Ovary (tissue), 9 donors: ENCODE results near the gene TRPC6. TPM values are rescaled to one million over a fixed set of nuclear protein-coding genes. Genes with fewer than 3 reads are reported as not detected.

ENCODE experiments used
- DNase-seq, 5 donors: peaks; one replicate each; pipeline ENCODE4 v3.0.0-alpha.2; 2019 to 2020
- H3K27ac ChIP-seq, 2 donors: fragments of 200-600 bp; one replicate each; pipeline versions ENCODE4 v1.5.1 to v1.8.0; 2019 to 2022
- H3K27me3 ChIP-seq: fragments of 200-600 bp; one replicate; pipeline ENCODE4 v1.8.0; 2022
- H3K36me3 ChIP-seq: fragments of 200-600 bp; sonication (generic); one replicate; pipeline ENCODE4 v1.5.1; 2019
- H3K4me1 ChIP-seq: one replicate; pipeline ENCODE4 v1.8.1; 2013; ENCODE audit warnings: mild to moderate bottlenecking, moderate library complexity; ENCODE audit not compliant: insufficient read depth
- H3K4me3 ChIP-seq: fragments of 200-600 bp; sonication (generic); one replicate; pipeline ENCODE4 v1.5.1; 2017
- H3K9me3 ChIP-seq, 2 donors: fragments of 200-600 bp in 1 of 2; sonication (generic) in 1 of 2; one replicate each; pipeline versions ENCODE4 v1.5.1 to v1.8.1; 2013 to 2019; ENCODE audit warnings: mild to moderate bottlenecking in 1 of 2, moderate library complexity in 1 of 2
- CTCF ChIP-seq, 3 donors: fragments of 450-650 bp in 2 of 3; fragments of 200-600 bp in 1 of 3; IDR thresholded peaks; one replicate each; pipeline versions ENCODE4 v1.5.1 to v1.8.0; 2016 to 2022; ENCODE audit warnings: antibody characterized with exemption in 3 of 3, mild to moderate bottlenecking in 1 of 3
- EP300 ChIP-seq: sonication (generic); formaldehyde crosslinking; IDR thresholded peaks from one replicate; pipeline ENCODE4 v1.6.1; 2017; ENCODE audit warnings: antibody characterized with exemption
- POLR2A ChIP-seq: fragments of 450-650 bp; IDR thresholded peaks from one replicate; pipeline ENCODE4 v1.6.1; 2017; ENCODE audit warnings: antibody characterized with exemption, mild to moderate bottlenecking, moderate library complexity
- WGBS, 3 donors: extraction: QIAGEN DNeasy Blood & Tissue Kit in 1 of 3; methylation state at CpG; one replicate each; pipeline versions ENCODE4 v1.1.5 to v1.1.7; 2013 to 2017; 5-methylcytosine and 5-hydroxymethylcytosine counted together
- intact Hi-C, 4 donors: fragments of 100-400 bp; cut with DNase I; formaldehyde crosslinking; loops; one replicate each; pipeline versions ENCODE4 v1.11.0 to v1.15.1; 2022 to 2023
- polyA plus RNA-seq, 2 donors: library from polyadenylated mRNA; stranded (reverse); fragments of 200-250 nt in 1 of 2; fragments of 350-450 nt in 1 of 2; fragmentation: Illumina TruSeq in 1 of 2; extraction: RNeasy Lipid Tissue Mini Kit (QIAGEN cat#74804) in 1 of 2; gene quantifications; one replicate each; pipeline ENCODE4 v1.2.3, GENCODE V29; 2013 to 2014
- total RNA-seq, 7 donors: library from RNA; depleted of rRNA in 2 of 7; stranded (reverse); fragments of >200 nt in 2 of 7; fragmentation: NEBNext Ultra II Directional in 3 of 7; extraction: Animal tissue kit (Norgen Biotek cat#: 25700) in 3 of 7; gene quantifications; one replicate each; pipeline versions ENCODE4 v1.1.0 to v1.2.4, GENCODE V29; 2016 to 2023
- donor health status: DM: no; HTN: no; CAD: no; lungs with moderate emphysema.
- donor health status: DM: no; HTN: no; CAD: no.
- donor health status: Bipolar disorder and iron deficiency.
- donor health status: DM: yes; HTN: yes; CAD: no.
- donor health status: DM: no; HTN: no; CAD: no.
- donor health status: DM: yes; HTN: yes; CAD: no.

TRPC6 gene
- total and polyA plus RNA-seq, 9 donors: 0.71 to 10.3 (median 2.4) TPM

DNA sequence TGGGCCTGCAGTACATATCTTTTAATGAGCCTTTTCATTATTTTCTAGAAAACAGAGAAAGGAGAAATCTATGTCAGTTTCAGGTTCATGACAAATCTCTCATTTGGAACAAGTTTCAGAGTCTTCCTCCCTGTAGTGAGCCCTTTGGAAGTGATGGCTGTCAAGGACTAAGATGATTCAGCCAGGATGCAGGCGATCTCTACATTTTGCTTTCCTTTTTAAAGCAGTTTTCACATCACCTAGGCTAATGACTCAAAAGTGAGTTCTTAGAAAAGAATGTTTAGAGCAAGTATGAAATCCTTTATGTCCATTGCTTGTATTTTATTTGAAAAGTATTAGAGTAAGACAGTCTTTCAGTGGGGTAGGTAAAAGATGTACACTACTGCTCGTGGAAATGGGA lies 130.1 kb downstream of the TRPC6 start:
- 87 to 89% (median 88%) methylated on average over 2 of the region's 2 CpGs for WGBS, 3 donors
- H3K27ac ChIP-seq: no peak overlapping the region
- DNase-seq: no peak
- no peaks in the 10 kb centered on the region for H3K36me3 ChIP-seq
- no peaks in the 10 kb centered on the region for H3K4me1 ChIP-seq
- no peak overlapping the region for H3K4me3 ChIP-seq
- TF ChIP-seq EP300: no peak
- TF ChIP-seq CTCF (IDR thresholded peaks at IDR 0.05): no peak
- TF ChIP-seq POLR2A: no peak
- no peaks in the 10 kb centered on the region for H3K9me3 ChIP-seq
- H3K27me3 ChIP-seq: no peaks in the 10 kb centered on the region
- intact Hi-C loops: loop anchor here in 1 of 4 donors (10.0 kb wide), 1 partner anchor 391 kb away; no protein-coding TSS in a partner anchor

DNA sequence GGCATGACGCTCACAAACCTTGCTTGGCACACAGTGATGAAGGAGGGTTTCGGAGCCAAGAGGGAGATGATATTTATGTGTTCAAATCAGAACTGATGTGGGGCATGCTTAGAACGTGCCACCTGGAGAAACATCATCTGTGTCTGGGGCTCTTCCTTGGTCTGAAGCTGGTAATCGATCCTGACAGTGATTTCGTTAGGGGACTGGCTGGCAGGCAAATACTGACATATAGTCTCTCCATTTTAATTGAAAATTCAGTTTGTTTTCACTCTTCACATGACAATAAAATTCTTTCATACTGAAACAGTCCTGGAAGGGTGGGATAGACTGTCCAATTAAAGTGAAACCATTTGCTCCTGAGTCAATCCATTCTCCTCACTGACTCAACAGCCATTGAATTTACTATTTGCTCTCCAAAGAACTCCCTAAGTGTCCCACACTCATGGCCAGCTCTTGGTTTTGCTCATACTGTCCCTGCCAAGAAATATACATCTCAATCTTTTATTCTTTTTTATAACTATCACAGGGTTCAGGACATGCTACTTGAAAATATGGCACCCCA lies 134.8 kb downstream of the TRPC6 start:
- intact Hi-C loops: loop anchor here in 1 of 4 donors (10.0 kb wide), 1 partner anchor 474 kb away; no protein-coding TSS in a partner anchor
- TF ChIP-seq EP300 (no peak), POLR2A (no peak), CTCF (IDR thresholded peaks at IDR 0.05) (no peak)
- DNase-seq: no peak
- H3K9me3 ChIP-seq: no peaks in the 10 kb centered on the region
- H3K27ac ChIP-seq: no peak overlapping the region
- no peaks in the 10 kb centered on the region for H3K27me3 ChIP-seq
- no peaks in the 10 kb centered on the region for H3K36me3 ChIP-seq
- H3K4me1 ChIP-seq: peaks cover 7% of the 10 kb centered on the region
- WGBS, 3 donors: 72 to 81% (median 74%) methylated on average over 5 of the region's 5 CpGs
- H3K4me3 ChIP-seq: no peak overlapping the region

- DNase-seq: no peak
- Histone ChIP-seq H3K4me3 (no peak overlapping the region), H3K9me3 (no peaks in the 10 kb centered on the region), H3K36me3 (no peaks in the 10 kb centered on the region), H3K4me1 (peaks cover 14% of the 10 kb centered on the region), H3K27ac (no peak overlapping the region), H3K27me3 (no peaks in the 10 kb centered on the region)
- intact Hi-C loops: loop anchor here in 1 of 4 donors (10.0 kb wide), 1 partner anchor 472 kb away; no protein-coding TSS in a partner anchor
- no peak for TF ChIP-seq CTCF (IDR thresholded peaks at IDR 0.05)
- TF ChIP-seq POLR2A: no peak
- no peak for TF ChIP-seq EP300
Measured at GRCh38 chr11:101446726-101447125, 137.1 kb downstream of the TRPC6 start.

DNA sequence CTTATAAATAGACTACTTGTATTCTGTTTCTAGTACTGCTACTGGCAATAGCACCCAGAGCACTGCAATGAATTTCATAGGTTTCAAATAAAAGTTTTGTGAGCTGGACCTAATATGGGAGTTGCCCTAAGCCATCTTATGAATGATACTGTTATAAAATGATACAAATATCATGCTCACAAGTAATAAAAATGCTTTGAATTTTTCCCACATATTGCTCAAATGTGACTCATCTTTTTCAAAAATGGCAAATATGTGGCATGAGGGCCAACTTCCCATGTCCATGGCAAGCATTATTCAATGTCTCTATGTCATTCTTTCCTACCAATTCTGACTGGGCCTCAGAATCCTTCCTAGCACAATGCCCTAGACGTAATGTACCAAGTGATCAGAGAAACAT lies 137.6 kb downstream of the TRPC6 start:
- 76 to 96% (median 86%) methylated on average over 1 of the region's 1 CpG for WGBS, 3 donors
- no peak for TF ChIP-seq CTCF (IDR thresholded peaks at IDR 0.05)
- TF ChIP-seq EP300: no peak
- peaks cover 16% of the 10 kb centered on the region for H3K4me1 ChIP-seq
- intact Hi-C loops: loop anchor here in 1 of 4 donors (10.0 kb wide), 1 partner anchor 471 kb away; no protein-coding TSS in a partner anchor
- H3K27ac ChIP-seq: no peak overlapping the region
- no peaks in the 10 kb centered on the region for H3K27me3 ChIP-seq
- no peak for DNase-seq
- no peak overlapping the region for H3K4me3 ChIP-seq
- H3K36me3 ChIP-seq: no peaks in the 10 kb centered on the region
- H3K9me3 ChIP-seq: no peaks in the 10 kb centered on the region
